Endothelial cell of umbilical vein (primary cell): ENCODE results near the gene PLD4. TPM values are rescaled to one million over a fixed set of nuclear protein-coding genes. Genes with fewer than 3 reads are reported as not detected.

Experiments
- BruUV-seq: library from RNA; stranded (reverse); fragments of 400-500 nt; replicated peaks from 2 replicates; lab custom pipeline; 2021; lab: Mats Ljungman, UMichigan
- CTCF ChIA-PET: fragments of 300-600, 350-600 bp; sonication (Branson Sonifier 250); formaldehyde crosslinking; loops from one replicate; lab custom pipeline; 2021; ENCODE audit warnings: antibody characterized with exemption, inconsistent platforms; lab: Charles Lee
- POLR2A ChIA-PET: fragments of 300-600, 350-600 bp; sonication (Branson Sonifier 250); formaldehyde crosslinking; loops from one replicate; lab custom pipeline; 2021; ENCODE audit warnings: antibody characterized with exemption, inconsistent platforms; lab: Charles Lee
- DNase-seq: peaks from one replicate; pipeline ENCODE4 v3.0.0-alpha.2; 2011; ENCODE audit warnings: low read depth, low spot score
- FAIRE-seq: peaks from 2 replicates; lab custom pipeline; 2011; peaks lifted over from hg19 to GRCh38; lab: Jason Lieb, UNC
- H2AFZ ChIP-seq: 2 replicates; pipeline ENCODE4 v1.6.0; 2012; ENCODE audit warnings: low read depth, low read length, control low read depth, inconsistent platforms
- H3K27ac ChIP-seq: 2 replicates; pipeline ENCODE4 v1.5.1; 2011; ENCODE audit warnings: low read depth, mild to moderate bottlenecking, control low read depth, low read length, moderate library complexity; ENCODE audit not compliant: insufficient read depth
- H3K27me3 ChIP-seq, 2 experiments: 2 replicates each; pipeline versions ENCODE4 v1.6.0 to v1.6.1; 2011; ENCODE audit warnings: low read length in 2 of 2, mixed read lengths in 1 of 2; ENCODE audit not compliant: control insufficient read depth in 2 of 2, insufficient read depth in 2 of 2
- H3K36me3 ChIP-seq, 2 experiments: 2 replicates in 1 of 2; 3 replicates in 1 of 2; pipeline ENCODE4 v1.5.1; 2011; ENCODE audit warnings: low read length in 2 of 2, mild to moderate bottlenecking in 1 of 2, moderate library complexity in 1 of 2; ENCODE audit not compliant: control insufficient read depth in 2 of 2, insufficient read depth in 2 of 2; ENCODE audit errors: extremely low read depth in 1 of 2
- H3K4me1 ChIP-seq: 3 replicates; pipeline ENCODE4 v1.5.1; 2011; ENCODE audit warnings: mild to moderate bottlenecking, low read length; ENCODE audit not compliant: control insufficient read depth, insufficient read depth; ENCODE audit errors: extremely low read depth
- H3K4me2 ChIP-seq: 2 replicates; pipeline ENCODE4 v1.6.1; 2011; ENCODE audit warnings: low read length, control low read depth, mixed read lengths; ENCODE audit not compliant: insufficient read depth
- H3K4me3 ChIP-seq, 3 experiments: fragments of 200-600 bp in 1 of 3; sonication (generic), shearing (Covaris generic) in 1 of 3; replicated peaks in 1 of 3; 2 replicates each; pipeline ENCODE4 v1.5.1; 2011 to 2016; ENCODE audit warnings: control low read depth in 3 of 3, low read length in 3 of 3, mild to moderate bottlenecking in 2 of 3, inconsistent platforms in 1 of 3, low read depth in 1 of 3, moderate library complexity in 1 of 3; ENCODE audit not compliant: insufficient read depth in 1 of 3
- H3K79me2 ChIP-seq: 2 replicates; pipeline ENCODE4 v1.6.0; 2012; ENCODE audit warnings: low read length, inconsistent platforms; ENCODE audit not compliant: control insufficient read depth, insufficient read depth
- H3K9ac ChIP-seq: replicated peaks from 2 replicates; pipeline ENCODE3; 2011; ENCODE audit warnings: low read length, control low read depth; ENCODE audit not compliant: insufficient read depth; ENCODE audit errors: extremely low read depth
- H3K9me1 ChIP-seq: replicated peaks from 3 replicates; pipeline ENCODE4 v1.6.0; 2011; ENCODE audit warnings: mild to moderate bottlenecking, low read length; ENCODE audit not compliant: control insufficient read depth, insufficient read depth; ENCODE audit errors: extremely low read depth
- H3K9me3 ChIP-seq: replicated peaks from 2 replicates; pipeline ENCODE4 v1.5.1; 2012; ENCODE audit warnings: low read length, inconsistent platforms; ENCODE audit not compliant: control insufficient read depth, insufficient read depth
- H4K20me1 ChIP-seq: replicated peaks from 2 replicates; pipeline ENCODE3; 2011; ENCODE audit warnings: mild to moderate bottlenecking, low read length; ENCODE audit not compliant: control insufficient read depth, insufficient read depth; ENCODE audit errors: extremely low read depth
- CTCF ChIP-seq, 2 donors: IDR thresholded peaks; 1 replicate in 1 of 2; 2 replicates in 1 of 2; pipeline ENCODE4 v1.5.1; 2011; ENCODE audit warnings: low read length in 2 of 2, mild to moderate bottlenecking in 2 of 2, moderate library complexity in 2 of 2, control low read depth in 1 of 2, inconsistent platforms in 1 of 2, low read depth in 1 of 2; ENCODE audit not compliant: insufficient read depth in 1 of 2; ENCODE audit errors: extremely low read depth in 1 of 2
- EZH2 ChIP-seq: IDR thresholded peaks from 2 replicates; pipeline ENCODE4 v1.6.1; 2012; ENCODE audit warnings: borderline replicate concordance, low read depth, mild to moderate bottlenecking, moderate library complexity, low read length, inconsistent platforms; ENCODE audit not compliant: severe bottlenecking
- FOS ChIP-seq: IDR thresholded peaks from 2 replicates; pipeline ENCODE4 v1.6.1; 2011; ENCODE audit warnings: mild to moderate bottlenecking, low read length, moderate library complexity, borderline replicate concordance; ENCODE audit not compliant: insufficient read depth
- GATA2 ChIP-seq: IDR thresholded peaks from 2 replicates; pipeline ENCODE4 v1.7.0; 2011; ENCODE audit warnings: low read depth, mild to moderate bottlenecking, moderate library complexity, mixed read lengths, low read length; ENCODE audit not compliant: insufficient read length, insufficient read depth
- MYC ChIP-seq: IDR thresholded peaks from one replicate; pipeline ENCODE4 v1.6.1; 2011; ENCODE audit warnings: mild to moderate bottlenecking, low read depth, low read length
- POLR2A ChIP-seq: IDR thresholded peaks from 2 replicates; pipeline ENCODE4 v1.6.1; 2012; ENCODE audit warnings: low read depth, mild to moderate bottlenecking, control low read depth, low read length
- POLR2AphosphoS5 ChIP-seq: IDR thresholded peaks from 2 replicates; pipeline ENCODE4 v1.6.1; 2012; ENCODE audit warnings: low read depth, mild to moderate bottlenecking, control low read depth, low read length, moderate library complexity; ENCODE audit not compliant: insufficient read depth
- dilution Hi-C: fragments of 300-500 bp; cut with MboI; formaldehyde crosslinking; loops from one replicate; pipeline ENCODE4 v1.15.0; 2019; ENCODE audit warnings: low sequenced_read_pairs; ENCODE audit not compliant: extremely low pct_ligation_motif_present
- intact Hi-C: fragments of 100-400 bp; cut with micrococcal nuclease; formaldehyde crosslinking; loops from one replicate; pipeline ENCODE4 v1.10.0; 2022
- polyA plus RNA-seq, 4 experiments: library from polyadenylated mRNA; depleted of rRNA in 3 of 4; stranded (reverse) in 3 of 4; unstranded in 1 of 4; fragments of >200 nt; gene quantifications; 2 replicates each; pipeline versions ENCODE4 v1.2.1 to v1.2.3, GENCODE V29; 2011 to 2012; ENCODE audit warnings: missing spikeins in 1 of 4
- total RNA-seq: library from RNA; stranded (reverse); gene quantifications from 2 replicates; pipeline ENCODE4 v1.2.3, GENCODE V29; 2021
- TF ChIP-seq, protein P1 (sequence below): IDR thresholded peaks from 2 replicates; pipeline ENCODE4 v1.6.1; 2011; ENCODE audit not compliant: insufficient read depth, insufficient read length

Gene PLD4
- total and polyA plus RNA-seq, 2 donors (not counting 3 experiments of a cell fraction or from before 2014, with no cell fraction given), result 0.01 to 0.11 TPM

- FAIRE-seq (no peak), DNase-seq (no peak)
- TF ChIP-seq POLR2A (no peak), FOS (no peak), EZH2 (no peak)
- Histone ChIP-seq H3K4me1 (no peaks in the 10 kb centered on the region), H3K27me3 (no peaks in the 10 kb centered on the region), H3K36me3 (peaks cover 0 to 28% of the 10 kb centered on the region in 2 experiments), H2AFZ (no peak overlapping the region), H4K20me1 (no peaks in the 10 kb centered on the region), H3K9ac (no peak overlapping the region), H3K4me3 (no peak overlapping the region), H3K9me1 (no peaks in the 10 kb centered on the region), H3K27ac (no peak overlapping the region), H3K9me3 (no peaks in the 10 kb centered on the region), H3K79me2 (no peaks in the 10 kb centered on the region), H3K4me2 (no peak overlapping the region)
- dilution Hi-C loops, result no loop called here
- POLR2A ChIA-PET, result no interaction called here
- BruUV-seq, result no TSS peak
- intact Hi-C loops, result no loop called here
- CTCF ChIA-PET, result no interaction called here
Observed at GRCh38 chr14:104879983-104880565, 44.6 kb upstream of the PLD4 start.

DNA sequence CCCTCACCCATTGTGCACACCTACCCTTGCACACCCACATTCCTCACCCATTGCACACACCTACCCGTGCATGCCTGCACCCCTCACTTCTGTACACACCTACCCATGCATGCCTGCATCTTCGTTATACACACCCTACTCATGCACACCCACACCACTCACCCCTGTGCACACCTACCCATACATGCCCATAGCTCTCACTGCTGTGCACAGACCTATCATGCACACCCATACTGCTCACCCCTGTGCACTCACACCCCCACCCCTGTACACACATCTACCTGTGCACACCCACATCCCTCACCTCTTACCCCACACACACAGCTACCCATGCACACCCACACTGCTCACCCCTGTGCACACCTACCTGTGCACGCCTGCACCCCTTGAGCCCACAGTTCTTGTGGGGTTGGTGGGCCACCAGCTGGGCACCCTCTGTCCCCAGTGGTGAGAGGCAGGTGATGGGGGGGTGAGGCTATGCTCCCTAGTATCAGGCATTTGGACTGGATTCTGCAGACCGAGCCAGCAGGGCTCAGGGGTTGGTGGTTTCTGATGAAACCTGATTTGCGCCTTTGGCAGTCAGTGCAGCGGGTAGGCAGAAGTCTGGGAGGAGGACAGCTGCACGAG lies 44.0 kb upstream of the PLD4 start:
- Histone ChIP-seq H3K9me1 (no peaks in the 10 kb centered on the region), H3K4me2 (no peak overlapping the region), H4K20me1 (no peaks in the 10 kb centered on the region), H3K79me2 (no peaks in the 10 kb centered on the region), H3K4me1 (no peaks in the 10 kb centered on the region), H3K27ac (no peak overlapping the region), H3K9ac (no peak overlapping the region), H3K36me3 (peaks cover 0 to 32% of the 10 kb centered on the region in 2 experiments), H3K27me3 (no peaks in the 10 kb centered on the region), H3K4me3 (no peak overlapping the region), H3K9me3 (no peaks in the 10 kb centered on the region), H2AFZ (no peak overlapping the region)
- TF ChIP-seq MYC (no peak), EZH2 (no peak), POLR2A (no peak), CTCF (IDR thresholded peaks at IDR 0.05; ENCODE audit: extremely low read depth in 1 of 2, insufficient read depth in 1 of 2, low read depth in 1 of 2, low read length in 2 of 2) (no peak), FOS (no peak), GATA2 (no peak), POLR2AphosphoS5 (no peak)
- TF ChIP-seq, protein P1, sequence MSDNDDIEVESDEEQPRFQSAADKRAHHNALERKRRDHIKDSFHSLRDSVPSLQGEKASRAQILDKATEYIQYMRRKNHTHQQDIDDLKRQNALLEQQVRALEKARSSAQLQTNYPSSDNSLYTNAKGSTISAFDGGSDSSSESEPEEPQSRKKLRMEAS, result no peak
- no TSS peak for BruUV-seq
- ChIA-PET POLR2A (no interaction called here), CTCF (no interaction called here)
- FAIRE-seq, result no peak
- dilution Hi-C loops (no loop called here), intact Hi-C loops (no loop called here)
- DNase-seq, result no peak
